ENCODE measurements around the gene ARL6IP6. TPM values are rescaled to one million over a fixed set of nuclear protein-coding genes. Genes with fewer than 3 reads are reported as not detected.

The ARL6IP6 gene
- total RNA-seq (2014; rRNA removed; shearing (Covaris generic)), result 13.8 and 17.7 TPM in 2 replicates

DNA sequence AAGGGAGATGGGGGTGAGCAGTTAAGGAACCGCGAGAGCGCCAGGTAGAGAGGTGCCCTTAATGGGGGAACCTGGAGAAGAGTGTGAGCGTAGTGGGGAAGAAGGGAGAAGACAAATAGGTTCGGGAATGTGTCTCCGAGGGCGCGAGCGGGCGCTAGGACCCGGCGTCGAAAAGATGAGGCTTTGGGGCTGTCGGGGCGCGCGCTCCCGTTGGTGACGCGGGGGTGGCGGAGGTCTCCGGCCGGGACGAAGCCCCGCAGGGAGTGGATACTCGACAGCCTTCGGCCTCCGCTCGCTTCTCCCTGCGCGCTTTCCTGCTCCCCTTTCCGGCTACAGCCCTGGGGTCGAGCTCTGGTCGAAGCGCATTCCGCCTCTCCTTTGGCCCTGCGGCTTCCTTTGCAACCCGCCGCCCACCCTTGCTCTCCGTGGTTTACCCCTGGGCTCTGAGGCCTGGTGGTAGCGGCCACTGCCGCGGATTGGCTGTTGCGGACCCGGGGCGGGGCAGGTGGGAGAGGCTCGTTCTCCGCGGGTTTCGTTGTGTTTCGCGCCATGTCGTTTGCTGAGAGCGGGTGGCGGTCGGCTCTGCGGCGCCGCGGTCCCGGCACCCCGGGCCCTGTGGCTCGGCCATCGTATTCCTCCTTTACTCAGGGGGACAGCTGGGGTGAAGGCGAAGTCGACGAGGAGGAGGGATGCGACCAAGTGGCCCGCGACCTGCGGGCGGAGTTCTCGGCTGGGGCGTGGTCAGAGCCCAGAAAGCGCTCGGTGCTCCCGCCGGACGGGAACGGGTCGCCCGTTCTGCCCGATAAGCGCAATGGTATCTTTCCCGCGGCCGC, at the start of gene ARL6IP6:
TSS of gene ARL6IP6 (plus strand) at position 545 of the 833 bp plus-strand sequence. CDS start at position 550, 5 bp downstream.

DNA sequence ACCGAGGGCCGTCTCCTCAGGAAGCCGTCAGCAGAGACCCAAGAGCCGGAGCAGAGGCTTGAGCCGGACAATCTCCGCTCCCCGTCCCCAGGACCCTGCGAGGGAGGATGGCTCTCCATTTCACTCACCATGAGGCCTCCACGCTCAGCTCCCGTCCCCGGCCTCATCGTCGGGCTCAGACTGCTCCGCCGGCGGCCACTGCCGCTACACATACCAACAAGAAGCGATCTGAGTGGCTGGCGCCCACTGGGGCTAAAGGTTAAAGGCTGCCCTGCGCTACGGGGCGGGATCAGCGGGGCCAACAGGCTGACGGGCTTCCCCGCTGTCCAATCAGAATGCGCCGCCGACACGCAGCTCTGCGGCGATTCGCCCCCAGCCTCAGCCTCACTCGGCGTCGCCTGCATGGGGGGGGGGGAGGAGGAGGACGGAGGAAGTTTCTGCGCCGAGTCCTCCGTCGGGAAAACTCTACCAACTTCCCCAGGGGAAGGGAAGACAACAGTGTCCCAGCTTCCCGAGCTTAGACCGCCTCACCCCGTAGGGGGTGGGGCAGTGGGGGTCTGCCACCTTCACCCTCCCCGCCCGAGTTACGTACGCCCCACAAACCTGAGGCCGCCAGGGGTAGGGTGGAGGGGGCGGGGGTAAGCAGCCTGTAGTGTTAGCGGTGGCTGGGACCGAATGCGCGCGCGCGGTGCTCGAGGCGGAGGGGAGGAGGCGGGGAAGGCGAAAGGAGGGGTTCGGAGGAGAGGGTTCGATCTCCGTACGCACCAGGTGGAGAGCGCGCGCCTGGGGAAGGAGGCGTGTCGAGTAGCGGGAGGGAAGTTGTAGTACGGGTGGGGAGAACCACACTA, 968 bp upstream of the ARL6IP6 start, which contains the start of gene PRPF40A:
TSS of gene PRPF40A (minus strand) at position 234 of the 848 bp plus-strand sequence. CDS start at position 212, 22 bp downstream.

Other genes starting within 250 kb of the ARL6IP6 start
- 85.0 and 128 TPM in 2 replicates for gene PRPF40A, start 1.2 kb upstream of the ARL6IP6 start, total RNA-seq (2014; rRNA removed; shearing (Covaris generic))